GM12872 (cell line): ENCODE results near the gene GMEB1.
A peak's percentile ranks its signal among the peaks of the same experiment; 100 is the strongest.

Experiments
- CTCF ChIP-seq: IDR thresholded peaks from 3 replicates; pipeline ENCODE4 v1.5.1; 2011; ENCODE audit warnings: low read depth, mild to moderate bottlenecking, low read length, moderate library complexity; ENCODE audit not compliant: insufficient read depth

The GMEB1 gene

GRCh38 chr1:28668191-28668955, at the start of gene GMEB1:
GMEB1 (plus strand) TSS chr1:28668784; CDS start chr1:28683613, 14,829 bp downstream.
- TF ChIP-seq CTCF: no peak

- TF ChIP-seq CTCF: no peak
These were observed 36.9 kb upstream of the GMEB1 start for GRCh38 chr1:28631713-28632112.

GRCh38 chr1:28632560-28632959, 36.0 kb upstream of the GMEB1 start:
- no peak for TF ChIP-seq CTCF

GRCh38 chr1:28640766-28641165, 27.8 kb upstream of the GMEB1 start:
- TF ChIP-seq CTCF: peak; percentile 60

- no peak for TF ChIP-seq CTCF
These were observed 26.3 kb upstream of the GMEB1 start for GRCh38 chr1:28642056-28642846.

- TF ChIP-seq CTCF: peak; percentile 57
These were observed 25.5 kb upstream of the GMEB1 start, which contains the start of gene TAF12 for GRCh38 chr1:28642847-28643635. TAF12 (minus strand) TSS chr1:28643067; CDS start chr1:28622081, 20,986 bp downstream.

- no peak for TF ChIP-seq CTCF
These were observed 24.1 kb upstream of the GMEB1 start for GRCh38 chr1:28644494-28644893.
